Naive B cell (primary cell): ENCODE data around the gene RNF224. TPM values are rescaled to one million over a fixed set of nuclear protein-coding genes. Genes with fewer than 3 reads are reported as not detected.

Experiments used
- ATAC-seq, 2 donors: fragments of 150-1000 bp; cut with Tn5 transposase; 2 replicates each; pipeline ENCODE4 v1.10.0; 2021; ENCODE audit warnings: low read depth in 2 of 2, mild to moderate bottlenecking in 2 of 2, moderate library complexity in 2 of 2
- DNase-seq: peaks from one replicate; pipeline ENCODE4 v3.0.0; 2022
- H3K27ac Mint-ChIP-seq, 6 donors: one replicate each; pipeline ENCODE4 v1.8.0; 2020 to 2022; ENCODE audit warnings: mild to moderate bottlenecking in 6 of 6, mixed read lengths in 6 of 6, moderate library complexity in 5 of 6, inconsistent platforms in 2 of 6
- H3K27me3 Mint-ChIP-seq, 3 donors: one replicate each; pipeline ENCODE4 v1.8.0; 2021 to 2022; ENCODE audit warnings: mixed read lengths in 3 of 3, mild to moderate bottlenecking in 1 of 3
- H3K36me3 Mint-ChIP-seq, 2 donors: one replicate each; pipeline ENCODE4 v1.8.0; 2020 to 2022; ENCODE audit warnings: mixed read lengths in 2 of 2, inconsistent platforms in 1 of 2, mild to moderate bottlenecking in 1 of 2
- H3K4me1 Mint-ChIP-seq, 3 donors: one replicate each; pipeline ENCODE4 v1.8.0; 2020 to 2022; ENCODE audit warnings: mixed read lengths in 3 of 3, inconsistent platforms in 1 of 3, mild to moderate bottlenecking in 1 of 3, moderate library complexity in 1 of 3
- H3K4me3 Mint-ChIP-seq, 8 donors: one replicate each; pipeline ENCODE4 v1.8.0; 2020 to 2022; ENCODE audit warnings: mild to moderate bottlenecking in 8 of 8, mixed read lengths in 8 of 8, moderate library complexity in 8 of 8, inconsistent platforms in 2 of 8
- H3K9me3 Mint-ChIP-seq, 7 donors: one replicate each; pipeline ENCODE4 v1.8.0; 2020 to 2022; ENCODE audit warnings: mixed read lengths in 7 of 7, mild to moderate bottlenecking in 5 of 7, inconsistent platforms in 2 of 7, moderate library complexity in 1 of 7
- polyA plus RNA-seq, 6 donors: library from polyadenylated mRNA; unstranded; fragments of 300-500 nt; fragmentation: Illumina TruSeq; gene quantifications; one replicate each; pipeline ENCODE4 v1.2.3, GENCODE V29; 2021; ENCODE audit warnings: low read depth in 6 of 6

The RNF224 gene
- polyA plus RNA-seq, 6 donors from 2014 or later, result not detected

GRCh38 chr9:137245450-137246421 is 18.4 kb downstream of the RNF224 start:
- H3K27me3 Mint-ChIP-seq, result no peaks in the 10 kb centered on the region
- DNase-seq (no peak), ATAC-seq (no peak)
- peaks cover 17 to 18% (median 18%) of the 10 kb centered on the region in 3 donors for H3K4me1 Mint-ChIP-seq
- H3K4me3 Mint-ChIP-seq, result peak overlapping the region in 2 of 8 donors; percentile 41 to 65
- no peak overlapping the region for H3K27ac Mint-ChIP-seq
- H3K9me3 Mint-ChIP-seq, result no peaks in the 10 kb centered on the region
- H3K36me3 Mint-ChIP-seq, result peaks cover 0 to 6% of the 10 kb centered on the region in 2 donors

GRCh38 chr9:137247135-137247915 is 20.0 kb downstream of the RNF224 start:
- Mint-ChIP-seq H3K27me3 (no peaks in the 10 kb centered on the region), H3K36me3 (no peaks in the 10 kb centered on the region), H3K4me3 (peak overlapping the region in 1 of 8 donors; percentile 30), H3K4me1 (peaks cover 14 to 16% (median 15%) of the 10 kb centered on the region in 3 donors), H3K27ac (no peak overlapping the region), H3K9me3 (no peaks in the 10 kb centered on the region)
- DNase-seq (no peak), ATAC-seq (no peak)

GRCh38 chr9:137247916-137248175 is 20.5 kb downstream of the RNF224 start:
- no peaks in the 10 kb centered on the region for H3K9me3 Mint-ChIP-seq
- ATAC-seq (no peak), DNase-seq (no peak)
- no peaks in the 10 kb centered on the region for H3K27me3 Mint-ChIP-seq
- peaks cover 8 to 13% (median 9%) of the 10 kb centered on the region in 3 donors for H3K4me1 Mint-ChIP-seq
- H3K27ac Mint-ChIP-seq, result no peak overlapping the region
- H3K36me3 Mint-ChIP-seq, result no peaks in the 10 kb centered on the region
- H3K4me3 Mint-ChIP-seq, result no peak overlapping the region

GRCh38 chr9:137250329-137251193 is 23.3 kb downstream of the RNF224 start:
- Mint-ChIP-seq H3K27me3 (no peaks in the 10 kb centered on the region), H3K36me3 (no peaks in the 10 kb centered on the region), H3K27ac (no peak overlapping the region), H3K4me1 (peaks cover 6 to 12% (median 9%) of the 10 kb centered on the region in 3 donors), H3K9me3 (no peaks in the 10 kb centered on the region), H3K4me3 (peak overlapping the region in 2 of 8 donors; percentile 21 to 43)
- DNase-seq (no peak), ATAC-seq (no peak)

GRCh38 chr9:137251194-137251461 is 23.8 kb downstream of the RNF224 start, which contains the start of gene STPG3:
STPG3 (plus strand) TSS chr9:137251286; CDS start chr9:137251287, 1 bp downstream.
- H3K36me3 Mint-ChIP-seq, result no peaks in the 10 kb centered on the region
- DNase-seq, result no peak
- H3K4me3 Mint-ChIP-seq, result peak within 1 kb of the TSS in 2 of 8 donors; percentile 21 to 43
- H3K4me1 Mint-ChIP-seq, result peaks cover 9 to 13% (median 10%) of the 10 kb centered on the region in 3 donors
- H3K9me3 Mint-ChIP-seq, result no peaks in the 10 kb centered on the region
- no peak for ATAC-seq
- no peak within 1 kb of the TSS for H3K27ac Mint-ChIP-seq
- H3K27me3 Mint-ChIP-seq, result no peaks in the 10 kb centered on the region

GRCh38 chr9:137251490-137252268 is 24.4 kb downstream of the RNF224 start:
- no peak for ATAC-seq
- DNase-seq, result no peak
- Mint-ChIP-seq H3K36me3 (no peaks in the 10 kb centered on the region), H3K4me1 (peaks cover 9 to 18% (median 16%) of the 10 kb centered on the region in 3 donors), H3K27ac (no peak overlapping the region), H3K27me3 (no peaks in the 10 kb centered on the region), H3K4me3 (peak overlapping the region in 1 of 8 donors; percentile 43), H3K9me3 (no peaks in the 10 kb centered on the region)

- Mint-ChIP-seq H3K27ac (no peak overlapping the region), H3K4me3 (peak overlapping the region in 3 of 8 donors; percentile 28 to 86 (median 32)), H3K36me3 (no peaks in the 10 kb centered on the region), H3K27me3 (no peaks in the 10 kb centered on the region), H3K9me3 (no peaks in the 10 kb centered on the region), H3K4me1 (peaks cover 9 to 23% (median 22%) of the 10 kb centered on the region in 3 donors)
- ATAC-seq, result no peak
- DNase-seq, result no peak
Measured at GRCh38 chr9:137252555-137253506, 25.5 kb downstream of the RNF224 start.

- no peak for DNase-seq
- Mint-ChIP-seq H3K4me3 (peak overlapping the region; percentile 86 to 95 (median 88)), H3K27ac (peak overlapping the region in 3 of 6 donors; percentile 63 to 73 (median 70)), H3K4me1 (peaks cover 9 to 24% (median 22%) of the 10 kb centered on the region in 3 donors), H3K36me3 (no peaks in the 10 kb centered on the region), H3K9me3 (no peaks in the 10 kb centered on the region), H3K27me3 (no peaks in the 10 kb centered on the region)
- no peak for ATAC-seq
Measured at GRCh38 chr9:137253717-137254623, 26.7 kb downstream of the RNF224 start.

- Mint-ChIP-seq H3K4me1 (peaks cover 9 to 27% (median 22%) of the 10 kb centered on the region in 3 donors), H3K36me3 (no peaks in the 10 kb centered on the region), H3K27ac (peak within 1 kb of the TSS in 5 of 6 donors; percentile 63 to 73 (median 67)), H3K4me3 (peak within 1 kb of the TSS; percentile 86 to 95 (median 90)), H3K27me3 (no peaks in the 10 kb centered on the region), H3K9me3 (no peaks in the 10 kb centered on the region)
- peak; percentile 97 for DNase-seq
- peak; percentile 84 to 90 for ATAC-seq
Measured at GRCh38 chr9:137254624-137255447, 27.5 kb downstream of the RNF224 start, which contains the start of gene NELFB. NELFB (plus strand) TSS chr9:137255327.

GRCh38 chr9:137255448-137256114 is 28.3 kb downstream of the RNF224 start:
- DNase-seq (no peak), ATAC-seq (peak in 1 of 2 donors; percentile 10)
- Mint-ChIP-seq H3K4me3 (peak overlapping the region; percentile 81 to 95 (median 90)), H3K27me3 (no peaks in the 10 kb centered on the region), H3K36me3 (no peaks in the 10 kb centered on the region), H3K27ac (peak overlapping the region in 3 of 6 donors; percentile 26 to 67 (median 67)), H3K9me3 (no peaks in the 10 kb centered on the region), H3K4me1 (peaks cover 9 to 27% (median 22%) of the 10 kb centered on the region in 3 donors)
